Measurements from ENCODE around the gene CTDSPL.

GRCh38 chr3:37993067-37993455 is 131.4 kb downstream of the CTDSPL start:
- TF ChIP-seq POLR2A (IDR thresholded peaks at IDR 0.05; ENCODE audit: low read length), result no peak
- TF ChIP-seq GATA1 (IDR thresholded peaks at IDR 0.05; ENCODE audit: low read depth, low read length), result no peak
